ENCODE results near the gene ISYNA1.

ISYNA1 gene

GRCh38 chr19:18390065-18390907 is 47.6 kb downstream of the ISYNA1 start:
- no peak for DNase-seq

- DNase-seq: no peak
Measured at GRCh38 chr19:18389726-18390064, 48.2 kb downstream of the ISYNA1 start.

- no peak for DNase-seq
Measured at GRCh38 chr19:18388960-18389725, 48.8 kb downstream of the ISYNA1 start.

GRCh38 chr19:18388100-18388959 is 49.6 kb downstream of the ISYNA1 start:
- peak; percentile 44 for DNase-seq

- peak; percentile 74 for DNase-seq
Measured at GRCh38 chr19:18386543-18387271, 51.2 kb downstream of the ISYNA1 start.

- peak; percentile 78 for DNase-seq
Measured at GRCh38 chr19:18385675-18386542, 52.0 kb downstream of the ISYNA1 start, which contains the start of gene GDF15. Gene GDF15, plus strand, starts transcription at chr19:18386158. Its CDS starts 32 bp downstream, at chr19:18386190.

GRCh38 chr19:18385359-18385674 is 52.6 kb downstream of the ISYNA1 start:
- DNase-seq: no peak

- DNase-seq: no peak
Measured at GRCh38 chr19:18384775-18385174, 53.2 kb downstream of the ISYNA1 start.
